Measurements from ENCODE around the gene CA7.

DNA sequence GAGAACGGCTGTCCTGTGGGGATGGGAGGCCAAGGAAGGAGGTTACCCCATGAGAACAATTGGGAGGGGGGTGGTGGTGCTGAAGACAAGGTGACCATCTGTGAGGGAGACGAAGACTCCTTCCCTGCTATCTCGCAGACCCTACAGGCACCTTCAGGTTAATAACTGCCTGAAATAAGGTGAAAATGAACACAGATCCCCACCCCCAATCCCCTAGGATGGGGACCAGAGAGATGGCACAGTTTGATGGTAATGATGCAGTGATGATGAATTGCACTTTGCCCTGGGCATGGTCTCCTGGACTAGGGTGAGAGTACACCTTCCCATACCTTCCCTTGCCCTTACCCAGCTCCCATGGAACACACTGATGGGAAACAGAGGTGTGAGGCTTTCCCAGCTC lies 12.0 kb upstream of the CA7 start:
- TF ChIP-seq POLR2AphosphoS5 (IDR thresholded peaks at IDR 0.05) (no peak), CTCF (IDR thresholded peaks at IDR 0.05) (no peak), EP300 (IDR thresholded peaks at IDR 0.05) (no peak)

Data from upper lobe of left lung (tissue), 4 donors.